ENCODE measurements around the gene ADARB1. TPM values are rescaled to one million over a fixed set of nuclear protein-coding genes. Genes with fewer than 3 reads are reported as not detected.

The ADARB1 gene
- total and polyA plus RNA-seq, 2 experiments from 2014 or later: 9.4 to 14.0 TPM

- no peak overlapping the region for H3K4me3 ChIP-seq
- peak in 1 of 2 donors; percentile 27 for DNase-seq (ENCODE audit: low read depth in 1 of 2, low spot score in 1 of 2)
- no peaks in the 10 kb centered on the region for H3K27me3 ChIP-seq
- peaks cover 15% of the 10 kb centered on the region for H3K4me1 ChIP-seq (ENCODE audit: low read depth)
- no peaks in the 10 kb centered on the region for H3K9me3 ChIP-seq (ENCODE audit: low read depth)
- peak overlapping the region; percentile 71 for H3K27ac ChIP-seq
- TF ChIP-seq CTCF (IDR thresholded peaks at IDR 0.05; ENCODE audit: low read depth, low read length): no peak
- H3K36me3 ChIP-seq: no peaks in the 10 kb centered on the region
Observed at GRCh38 chr21:45161038-45161945, 86.9 kb downstream of the ADARB1 start.

- Histone ChIP-seq H3K4me3 (no peak overlapping the region), H3K4me1 (ENCODE audit: low read depth) (peaks cover 15% of the 10 kb centered on the region), H3K27me3 (no peaks in the 10 kb centered on the region), H3K9me3 (ENCODE audit: low read depth) (no peaks in the 10 kb centered on the region), H3K36me3 (no peaks in the 10 kb centered on the region), H3K27ac (peak overlapping the region; percentile 71)
- no peak for DNase-seq (ENCODE audit: low read depth in 1 of 2, low spot score in 1 of 2)
- no peak for TF ChIP-seq CTCF (IDR thresholded peaks at IDR 0.05; ENCODE audit: low read depth, low read length)
Observed at GRCh38 chr21:45162115-45162514, 87.7 kb downstream of the ADARB1 start.

GRCh38 chr21:45162809-45163208 is 88.4 kb downstream of the ADARB1 start:
- Histone ChIP-seq H3K4me1 (ENCODE audit: low read depth) (peaks cover 15% of the 10 kb centered on the region), H3K27ac (no peak overlapping the region), H3K36me3 (no peaks in the 10 kb centered on the region), H3K9me3 (ENCODE audit: low read depth) (no peaks in the 10 kb centered on the region), H3K4me3 (no peak overlapping the region), H3K27me3 (no peaks in the 10 kb centered on the region)
- no peak for TF ChIP-seq CTCF (IDR thresholded peaks at IDR 0.05; ENCODE audit: low read depth, low read length)
- DNase-seq (ENCODE audit: low read depth in 1 of 2, low spot score in 1 of 2): no peak

- H3K27me3 ChIP-seq: no peaks in the 10 kb centered on the region
- H3K4me3 ChIP-seq: no peak overlapping the region
- H3K9me3 ChIP-seq (ENCODE audit: low read depth): no peaks in the 10 kb centered on the region
- no peaks in the 10 kb centered on the region for H3K36me3 ChIP-seq
- TF ChIP-seq CTCF (IDR thresholded peaks at IDR 0.05; ENCODE audit: low read depth, low read length): no peak
- H3K27ac ChIP-seq: peak overlapping the region; percentile 69
- H3K4me1 ChIP-seq (ENCODE audit: low read depth): peaks cover 15% of the 10 kb centered on the region
- no peak for DNase-seq (ENCODE audit: low read depth in 1 of 2, low spot score in 1 of 2)
Observed at GRCh38 chr21:45163413-45164123, 89.2 kb downstream of the ADARB1 start.

GRCh38 chr21:45164124-45164511 is 89.7 kb downstream of the ADARB1 start:
- DNase-seq (ENCODE audit: low read depth in 1 of 2, low spot score in 1 of 2): no peak
- H3K27ac ChIP-seq: peak overlapping the region; percentile 69
- H3K9me3 ChIP-seq (ENCODE audit: low read depth): no peaks in the 10 kb centered on the region
- TF ChIP-seq CTCF (IDR thresholded peaks at IDR 0.05; ENCODE audit: low read depth, low read length): no peak
- H3K4me3 ChIP-seq: no peak overlapping the region
- H3K4me1 ChIP-seq (ENCODE audit: low read depth): peaks cover 15% of the 10 kb centered on the region
- no peaks in the 10 kb centered on the region for H3K27me3 ChIP-seq
- H3K36me3 ChIP-seq: no peaks in the 10 kb centered on the region

Data from cardiac muscle cell (in vitro differentiated cells and primary cell).